Fibroblast of lung (primary cell): ENCODE measurements around the gene ZNF436. TPM values are rescaled to one million over a fixed set of nuclear protein-coding genes. Genes with fewer than 3 reads are reported as not detected.

Source experiments
- DNase-seq, 2 donors: peaks; one replicate each; pipeline versions ENCODE4 v3.0.0 to v3.0.0-alpha.2; 2010; ENCODE audit warnings: low read depth in 2 of 2
- H2AFZ ChIP-seq: 2 replicates; pipeline ENCODE4 v1.5.1; 2012; ENCODE audit warnings: low read length, control low read depth, inconsistent platforms
- H3K27ac ChIP-seq: 2 replicates; pipeline ENCODE4 v1.5.1; 2011; ENCODE audit warnings: low read length, control low read depth; ENCODE audit not compliant: insufficient read depth
- H3K27me3 ChIP-seq: 2 replicates; pipeline ENCODE4 v1.5.1; 2011; ENCODE audit warnings: mild to moderate bottlenecking, low read length; ENCODE audit not compliant: control insufficient read depth, insufficient read depth
- H3K36me3 ChIP-seq: 2 replicates; pipeline ENCODE4 v1.5.1; 2011; ENCODE audit warnings: low read length; ENCODE audit not compliant: control insufficient read depth, insufficient read depth
- H3K4me1 ChIP-seq: 2 replicates; pipeline ENCODE4 v1.5.1; 2011; ENCODE audit warnings: low read length; ENCODE audit not compliant: control insufficient read depth, insufficient read depth; ENCODE audit errors: extremely low read depth
- H3K4me2 ChIP-seq: 2 replicates; pipeline ENCODE4 v1.5.1; 2011; ENCODE audit warnings: low read length, control low read depth; ENCODE audit not compliant: insufficient read depth; ENCODE audit errors: extremely low read depth
- H3K4me3 ChIP-seq, 4 experiments: fragments of 200-600 bp in 1 of 4; sonication (generic) in 1 of 4; replicated peaks in 1 of 4; 2 replicates each; pipeline ENCODE4 v1.5.1; 2011 to 2016; ENCODE audit warnings: low read length in 4 of 4, low read depth in 3 of 4, mild to moderate bottlenecking in 3 of 4, control low read depth in 2 of 4, inconsistent platforms in 1 of 4, mixed read lengths in 1 of 4; ENCODE audit not compliant: insufficient read depth in 1 of 4; ENCODE audit errors: control extremely low read depth in 1 of 4
- H3K79me2 ChIP-seq: 2 replicates; pipeline ENCODE4 v1.5.1; 2012; ENCODE audit warnings: mild to moderate bottlenecking, low read length, inconsistent platforms; ENCODE audit not compliant: control insufficient read depth, insufficient read depth
- H3K9ac ChIP-seq: 2 replicates; pipeline ENCODE4 v1.5.1; 2011; ENCODE audit warnings: mild to moderate bottlenecking, low read length, control low read depth; ENCODE audit not compliant: insufficient read depth
- H3K9me3 ChIP-seq: 2 replicates; pipeline ENCODE4 v1.5.1; 2012; ENCODE audit warnings: low read depth, low read length; ENCODE audit not compliant: control insufficient read depth, insufficient read depth
- H4K20me1 ChIP-seq: 2 replicates; pipeline ENCODE4 v1.5.1; 2011; ENCODE audit warnings: low read length; ENCODE audit not compliant: control insufficient read depth, insufficient read depth; ENCODE audit errors: extremely low read depth
- CTCF ChIP-seq, 2 donors: IDR thresholded peaks in 1 of 2; conservative IDR thresholded peaks in 1 of 2; 1 replicate in 1 of 2; 2 replicates in 1 of 2; pipeline ENCODE4 v1.5.1; 2011 to 2012; ENCODE audit warnings: low read length in 2 of 2, control low read depth in 1 of 2, inconsistent platforms in 1 of 2, low read depth in 1 of 2, mild to moderate bottlenecking in 1 of 2
- EZH2 ChIP-seq: IDR thresholded peaks from 2 replicates; pipeline ENCODE4 v1.5.1; 2012; ENCODE audit warnings: low read length, control low read depth, mild to moderate bottlenecking; ENCODE audit errors: missing control alignments
- polyA plus RNA-seq, 2 donors: library from polyadenylated mRNA; depleted of rRNA in 1 of 2; stranded (reverse) in 1 of 2; unstranded in 1 of 2; fragments of >200 nt; gene quantifications; 2 replicates each; pipeline ENCODE4 v1.2.1, GENCODE V29; 2011 to 2012; ENCODE audit warnings: missing spikeins in 1 of 2
- total RNA-seq: library from RNA; depleted of rRNA; stranded (reverse); fragments of >200 nt; gene quantifications from 2 replicates; pipeline ENCODE4 v1.2.1, GENCODE V29; 2014

The ZNF436 gene
- total and polyA plus RNA-seq, 2 donors (not counting 1 experiment from before 2014, with no cell fraction given) = 11.9 to 31.5 TPM

GRCh38 chr1:23405946-23406345 lies 36.3 kb upstream of the ZNF436 start:
- H3K27ac ChIP-seq = no peak overlapping the region
- no peaks in the 10 kb centered on the region for H4K20me1 ChIP-seq
- no peak overlapping the region for H3K9ac ChIP-seq
- H3K79me2 ChIP-seq = no peaks in the 10 kb centered on the region
- H3K9me3 ChIP-seq = no peaks in the 10 kb centered on the region
- no peaks in the 10 kb centered on the region for H3K36me3 ChIP-seq
- H3K27me3 ChIP-seq = no peaks in the 10 kb centered on the region
- no peak for TF ChIP-seq EZH2
- no peak for TF ChIP-seq CTCF (conservative IDR thresholded peaks at IDR 0.05 in 1 of 2, IDR thresholded peaks at IDR 0.05 in 1 of 2; ENCODE audit: low read depth in 1 of 2, low read length in 2 of 2)
- H3K4me3 ChIP-seq = no peak overlapping the region
- no peak overlapping the region for H3K4me2 ChIP-seq
- peaks cover 11% of the 10 kb centered on the region for H3K4me1 ChIP-seq
- H2AFZ ChIP-seq = no peak overlapping the region
- no peak for DNase-seq

GRCh38 chr1:23403735-23404486 lies 34.3 kb upstream of the ZNF436 start:
- Histone ChIP-seq H2AFZ (peak overlapping the region; percentile 27), H3K9ac (no peak overlapping the region), H3K4me3 (no peak overlapping the region), H3K27me3 (no peaks in the 10 kb centered on the region), H3K36me3 (no peaks in the 10 kb centered on the region), H3K4me1 (peaks cover 13% of the 10 kb centered on the region), H3K27ac (peak overlapping the region; percentile 55), H3K9me3 (no peaks in the 10 kb centered on the region), H3K79me2 (no peaks in the 10 kb centered on the region), H3K4me2 (peak overlapping the region; percentile 62), H4K20me1 (no peaks in the 10 kb centered on the region)
- TF ChIP-seq CTCF (conservative IDR thresholded peaks at IDR 0.05 in 1 of 2, IDR thresholded peaks at IDR 0.05 in 1 of 2; ENCODE audit: low read depth in 1 of 2, low read length in 2 of 2) (peak; percentile 90 to 94), EZH2 (no peak)
- peak; percentile 94 to 95 for DNase-seq

GRCh38 chr1:23403355-23403734 lies 33.7 kb upstream of the ZNF436 start:
- TF ChIP-seq EZH2 (no peak), CTCF (conservative IDR thresholded peaks at IDR 0.05 in 1 of 2, IDR thresholded peaks at IDR 0.05 in 1 of 2; ENCODE audit: low read depth in 1 of 2, low read length in 2 of 2) (no peak)
- H3K27me3 ChIP-seq = no peaks in the 10 kb centered on the region
- no peak overlapping the region for H3K4me3 ChIP-seq
- H3K4me1 ChIP-seq = peaks cover 13% of the 10 kb centered on the region
- no peaks in the 10 kb centered on the region for H3K79me2 ChIP-seq
- no peaks in the 10 kb centered on the region for H3K36me3 ChIP-seq
- H3K4me2 ChIP-seq = peak overlapping the region; percentile 51
- H4K20me1 ChIP-seq = no peaks in the 10 kb centered on the region
- H3K9ac ChIP-seq = no peak overlapping the region
- no peak overlapping the region for H2AFZ ChIP-seq
- H3K27ac ChIP-seq = peak overlapping the region; percentile 55
- no peak for DNase-seq
- no peaks in the 10 kb centered on the region for H3K9me3 ChIP-seq
